ENCODE results near the gene PRMT5. TPM values are rescaled to one million over a fixed set of nuclear protein-coding genes. Genes with fewer than 3 reads are reported as not detected.

The PRMT5 gene
- total RNA-seq, 6 donors from 2014 or later: 21.4 to 51.3 (median 39.2) TPM

GRCh38 chr14:22896356-22896755 is 32.8 kb downstream of the PRMT5 start:
- no peak overlapping the region for H3K4me3 ChIP-seq
- 38 to 40% methylated on average over 5 of the region's 5 CpGs for WGBS, 2 donors
- H3K36me3 ChIP-seq: peaks cover 4 to 23% (median 11%) of the 10 kb centered on the region in 4 donors
- no peak overlapping the region for H3K27ac ChIP-seq
- no peak for DNase-seq
- H3K9me3 ChIP-seq: no peaks in the 10 kb centered on the region
- peaks cover 0 to 6% (median 4%) of the 10 kb centered on the region in 4 donors for H3K4me1 ChIP-seq
- no peak for ATAC-seq (ENCODE audit: low FRiP score in 2 of 2)
- H3K27me3 ChIP-seq: no peaks in the 10 kb centered on the region
- TF ChIP-seq CTCF (IDR thresholded peaks at IDR 0.05): no peak
- TF ChIP-seq EP300 (IDR thresholded peaks at IDR 0.05): no peak
- no peak for TF ChIP-seq POLR2A (IDR thresholded peaks at IDR 0.05)
- no peak for TF ChIP-seq POLR2AphosphoS5 (IDR thresholded peaks at IDR 0.05)

GRCh38 chr14:22895402-22895801 is 33.8 kb downstream of the PRMT5 start:
- Histone ChIP-seq H3K4me3 (no peak overlapping the region), H3K27ac (no peak overlapping the region), H3K36me3 (peaks cover 0 to 13% (median 3%) of the 10 kb centered on the region in 4 donors), H3K4me1 (peaks cover 0 to 6% (median 4%) of the 10 kb centered on the region in 4 donors), H3K27me3 (no peaks in the 10 kb centered on the region), H3K9me3 (no peaks in the 10 kb centered on the region)
- WGBS, 2 donors: 91 to 96% methylated on average over 1 of the region's 1 CpG
- DNase-seq (no peak), ATAC-seq (ENCODE audit: low FRiP score in 2 of 2) (no peak)
- TF ChIP-seq POLR2AphosphoS5 (IDR thresholded peaks at IDR 0.05) (no peak), EP300 (IDR thresholded peaks at IDR 0.05) (no peak), POLR2A (IDR thresholded peaks at IDR 0.05) (no peak), CTCF (IDR thresholded peaks at IDR 0.05) (no peak)

GRCh38 chr14:22893706-22894105 is 35.5 kb downstream of the PRMT5 start:
- peaks cover 0 to 6% (median 0%) of the 10 kb centered on the region in 4 donors for H3K4me1 ChIP-seq
- ATAC-seq (ENCODE audit: low FRiP score in 2 of 2): no peak
- WGBS, 2 donors: 92 to 93% methylated on average over 4 of the region's 4 CpGs

GRCh38 chr14:22892488-22892887 is 36.7 kb downstream of the PRMT5 start:
- DNase-seq (no peak), ATAC-seq (ENCODE audit: low FRiP score in 2 of 2) (no peak)
- Histone ChIP-seq H3K27me3 (no peaks in the 10 kb centered on the region), H3K9me3 (no peaks in the 10 kb centered on the region), H3K4me1 (peaks cover 5 to 13% (median 8%) of the 10 kb centered on the region in 4 donors), H3K27ac (no peak overlapping the region), H3K36me3 (no peaks in the 10 kb centered on the region), H3K4me3 (no peak overlapping the region)
- no peak for TF ChIP-seq CTCF (IDR thresholded peaks at IDR 0.05)
- no peak for TF ChIP-seq POLR2A (IDR thresholded peaks at IDR 0.05)
- WGBS, 2 donors: 79 to 94% methylated on average over 3 to 7 of the region's 7 CpGs

More at GRCh38 chr14:22893706-22894105, 35.5 kb downstream of the PRMT5 start:
- Histone ChIP-seq H3K9me3 (no peaks in the 10 kb centered on the region), H3K27me3 (no peaks in the 10 kb centered on the region), H3K4me3 (no peak overlapping the region), H3K27ac (no peak overlapping the region), H3K36me3 (peaks cover 0 to 1% (median 0%) of the 10 kb centered on the region in 4 donors)
- TF ChIP-seq POLR2A (IDR thresholded peaks at IDR 0.05) (no peak), POLR2AphosphoS5 (IDR thresholded peaks at IDR 0.05) (no peak), CTCF (IDR thresholded peaks at IDR 0.05) (no peak), EP300 (IDR thresholded peaks at IDR 0.05) (no peak)
- DNase-seq: no peak

- ATAC-seq (ENCODE audit: low FRiP score in 2 of 2): no peak
- 87 to 94% methylated on average over 1 of the region's 1 CpG for WGBS, 2 donors
Observed at GRCh38 chr14:22890416-22890815, 38.8 kb downstream of the PRMT5 start.

More at GRCh38 chr14:22890416-22890815, 38.8 kb downstream of the PRMT5 start:
- H3K9me3 ChIP-seq: no peaks in the 10 kb centered on the region
- no peak overlapping the region for H3K4me3 ChIP-seq
- peaks cover 9 to 25% (median 22%) of the 10 kb centered on the region in 4 donors for H3K4me1 ChIP-seq
- no peak overlapping the region for H3K27ac ChIP-seq
- H3K27me3 ChIP-seq: no peaks in the 10 kb centered on the region
- DNase-seq: no peak
- TF ChIP-seq CTCF (IDR thresholded peaks at IDR 0.05) (no peak), POLR2A (IDR thresholded peaks at IDR 0.05) (no peak), EP300 (IDR thresholded peaks at IDR 0.05) (no peak), POLR2AphosphoS5 (IDR thresholded peaks at IDR 0.05) (no peak)
- H3K36me3 ChIP-seq: no peaks in the 10 kb centered on the region

Data from upper lobe of left lung (tissue), 6 donors.